Measurements from ENCODE around the gene NOB1.

Gene NOB1

GRCh38 chr16:69709456-69710084 is 45.2 kb downstream of the NOB1 start (continued):
- TF ChIP-seq, protein P1, sequence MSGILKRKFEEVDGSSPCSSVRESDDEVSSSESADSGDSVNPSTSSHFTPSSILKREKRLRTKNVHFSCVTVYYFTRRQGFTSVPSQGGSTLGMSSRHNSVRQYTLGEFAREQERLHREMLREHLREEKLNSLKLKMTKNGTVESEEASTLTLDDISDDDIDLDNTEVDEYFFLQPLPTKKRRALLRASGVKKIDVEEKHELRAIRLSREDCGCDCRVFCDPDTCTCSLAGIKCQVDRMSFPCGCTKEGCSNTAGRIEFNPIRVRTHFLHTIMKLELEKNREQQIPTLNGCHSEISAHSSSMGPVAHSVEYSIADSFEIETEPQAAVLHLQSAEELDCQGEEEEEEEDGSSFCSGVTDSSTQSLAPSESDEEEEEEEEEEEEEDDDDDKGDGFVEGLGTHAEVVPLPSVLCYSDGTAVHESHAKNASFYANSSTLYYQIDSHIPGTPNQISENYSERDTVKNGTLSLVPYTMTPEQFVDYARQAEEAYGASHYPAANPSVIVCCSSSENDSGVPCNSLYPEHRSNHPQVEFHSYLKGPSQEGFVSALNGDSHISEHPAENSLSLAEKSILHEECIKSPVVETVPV (CRISPR knock-in tag; IDR thresholded peaks at IDR 0.05), result no peak
- no peak for TF ChIP-seq OSR1 (CRISPR knock-in tag; IDR thresholded peaks at IDR 0.05)
- TF ChIP-seq RARB (CRISPR knock-in tag; IDR thresholded peaks at IDR 0.05), result no peak
- TF ChIP-seq ISL1 (CRISPR knock-in tag; IDR thresholded peaks at IDR 0.05), result no peak
- TF ChIP-seq ZFP3 (CRISPR knock-in tag; IDR thresholded peaks at IDR 0.05), result no peak
- TF ChIP-seq ZNF70 (CRISPR knock-in tag; IDR thresholded peaks at IDR 0.05), result no peak

GRCh38 chr16:69707920-69708683 is 46.6 kb downstream of the NOB1 start:
- no peak for ATAC-seq
- TF ChIP-seq, protein P2, sequence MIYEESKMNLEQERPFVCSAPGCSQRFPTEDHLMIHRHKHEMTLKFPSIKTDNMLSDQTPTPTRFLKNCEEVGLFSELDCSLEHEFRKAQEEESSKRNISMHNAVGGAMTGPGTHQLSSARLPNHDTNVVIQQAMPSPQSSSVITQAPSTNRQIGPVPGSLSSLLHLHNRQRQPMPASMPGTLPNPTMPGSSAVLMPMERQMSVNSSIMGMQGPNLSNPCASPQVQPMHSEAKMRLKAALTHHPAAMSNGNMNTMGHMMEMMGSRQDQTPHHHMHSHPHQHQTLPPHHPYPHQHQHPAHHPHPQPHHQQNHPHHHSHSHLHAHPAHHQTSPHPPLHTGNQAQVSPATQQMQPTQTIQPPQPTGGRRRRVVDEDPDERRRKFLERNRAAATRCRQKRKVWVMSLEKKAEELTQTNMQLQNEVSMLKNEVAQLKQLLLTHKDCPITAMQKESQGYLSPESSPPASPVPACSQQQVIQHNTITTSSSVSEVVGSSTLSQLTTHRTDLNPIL (CRISPR knock-in tag; IDR thresholded peaks at IDR 0.05; ENCODE audit: low read depth), result no peak
- TF ChIP-seq ZFP30 (CRISPR knock-in tag; IDR thresholded peaks at IDR 0.05) (no peak), ESRRG (CRISPR knock-in tag; IDR thresholded peaks at IDR 0.05) (no peak), ZNF8 (CRISPR knock-in tag; IDR thresholded peaks at IDR 0.05) (no peak), ZNF565 (CRISPR knock-in tag; conservative IDR thresholded peaks at IDR 0.05; ENCODE audit: low read depth) (no peak), ZNF70 (CRISPR knock-in tag; IDR thresholded peaks at IDR 0.05) (no peak), TOX (CRISPR knock-in tag; IDR thresholded peaks at IDR 0.05; ENCODE audit: borderline replicate concordance) (no peak), OSR1 (CRISPR knock-in tag; IDR thresholded peaks at IDR 0.05) (no peak), ZFP3 (CRISPR knock-in tag; IDR thresholded peaks at IDR 0.05) (no peak), CSDC2 (CRISPR knock-in tag; IDR thresholded peaks at IDR 0.05) (no peak), GLIS3 (CRISPR knock-in tag; IDR thresholded peaks at IDR 0.05) (no peak)
- TF ChIP-seq, protein P1 (CRISPR knock-in tag; IDR thresholded peaks at IDR 0.05), result no peak
- TF ChIP-seq, protein P3, sequence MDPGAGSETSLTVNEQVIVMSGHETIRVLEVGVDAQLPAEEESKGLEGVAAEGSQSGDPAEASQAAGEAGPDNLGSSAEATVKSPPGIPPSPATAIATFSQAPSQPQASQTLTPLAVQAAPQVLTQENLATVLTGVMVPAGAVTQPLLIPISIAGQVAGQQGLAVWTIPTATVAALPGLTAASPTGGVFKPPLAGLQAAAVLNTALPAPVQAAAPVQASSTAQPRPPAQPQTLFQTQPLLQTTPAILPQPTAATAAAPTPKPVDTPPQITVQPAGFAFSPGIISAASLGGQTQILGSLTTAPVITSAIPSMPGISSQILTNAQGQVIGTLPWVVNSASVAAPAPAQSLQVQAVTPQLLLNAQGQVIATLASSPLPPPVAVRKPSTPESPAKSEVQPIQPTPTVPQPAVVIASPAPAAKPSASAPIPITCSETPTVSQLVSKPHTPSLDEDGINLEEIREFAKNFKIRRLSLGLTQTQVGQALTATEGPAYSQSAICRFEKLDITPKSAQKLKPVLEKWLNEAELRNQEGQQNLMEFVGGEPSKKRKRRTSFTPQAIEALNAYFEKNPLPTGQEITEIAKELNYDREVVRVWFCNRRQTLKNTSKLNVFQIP (CRISPR knock-in tag; IDR thresholded peaks at IDR 0.05; ENCODE audit: borderline replicate concordance, low read depth), result no peak
- TF ChIP-seq, protein P4, sequence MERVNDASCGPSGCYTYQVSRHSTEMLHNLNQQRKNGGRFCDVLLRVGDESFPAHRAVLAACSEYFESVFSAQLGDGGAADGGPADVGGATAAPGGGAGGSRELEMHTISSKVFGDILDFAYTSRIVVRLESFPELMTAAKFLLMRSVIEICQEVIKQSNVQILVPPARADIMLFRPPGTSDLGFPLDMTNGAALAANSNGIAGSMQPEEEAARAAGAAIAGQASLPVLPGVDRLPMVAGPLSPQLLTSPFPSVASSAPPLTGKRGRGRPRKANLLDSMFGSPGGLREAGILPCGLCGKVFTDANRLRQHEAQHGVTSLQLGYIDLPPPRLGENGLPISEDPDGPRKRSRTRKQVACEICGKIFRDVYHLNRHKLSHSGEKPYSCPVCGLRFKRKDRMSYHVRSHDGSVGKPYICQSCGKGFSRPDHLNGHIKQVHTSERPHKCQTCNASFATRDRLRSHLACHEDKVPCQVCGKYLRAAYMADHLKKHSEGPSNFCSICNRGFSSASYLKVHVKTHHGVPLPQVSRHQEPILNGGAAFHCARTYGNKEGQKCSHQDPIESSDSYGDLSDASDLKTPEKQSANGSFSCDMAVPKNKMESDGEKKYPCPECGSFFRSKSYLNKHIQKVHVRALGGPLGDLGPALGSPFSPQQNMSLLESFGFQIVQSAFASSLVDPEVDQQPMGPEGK (CRISPR knock-in tag; IDR thresholded peaks at IDR 0.05; ENCODE audit: borderline replicate concordance), result no peak

DNA sequence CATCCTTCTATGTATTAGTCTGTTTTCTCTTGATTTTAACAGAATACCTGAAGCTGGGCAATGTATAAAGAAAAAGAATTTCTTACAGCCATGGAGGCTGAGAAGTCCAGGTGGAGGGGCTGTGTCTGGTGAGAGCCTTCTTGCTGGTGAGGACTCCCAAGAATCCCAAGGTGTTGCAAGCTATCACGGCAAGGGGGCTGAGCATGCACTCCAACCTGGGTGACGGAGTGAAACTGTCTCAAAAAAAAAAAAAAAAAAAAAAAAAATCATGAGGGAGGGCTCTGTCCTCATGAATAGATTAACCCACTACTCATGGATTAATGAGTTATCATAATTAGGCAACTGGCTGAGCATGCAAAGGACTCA is 47.8 kb downstream of the NOB1 start:
- no peak for ATAC-seq
- TF ChIP-seq, protein P1 (CRISPR knock-in tag; IDR thresholded peaks at IDR 0.05), result no peak
- TF ChIP-seq BACH2 (CRISPR knock-in tag; IDR thresholded peaks at IDR 0.05; ENCODE audit: borderline replicate concordance) (no peak), SNAI2 (CRISPR knock-in tag; IDR thresholded peaks at IDR 0.05) (no peak), TSHZ2 (CRISPR knock-in tag; IDR thresholded peaks at IDR 0.05) (no peak), GLIS3 (CRISPR knock-in tag; IDR thresholded peaks at IDR 0.05) (no peak), ZFP30 (CRISPR knock-in tag; IDR thresholded peaks at IDR 0.05) (no peak), ISL1 (CRISPR knock-in tag; IDR thresholded peaks at IDR 0.05) (no peak), TCF4 (CRISPR knock-in tag; IDR thresholded peaks at IDR 0.05; ENCODE audit: borderline replicate concordance) (no peak), CSDC2 (CRISPR knock-in tag; IDR thresholded peaks at IDR 0.05) (no peak), ZC3H10 (CRISPR knock-in tag; IDR thresholded peaks at IDR 0.05) (no peak), ESRRG (CRISPR knock-in tag; IDR thresholded peaks at IDR 0.05) (no peak), OSR1 (CRISPR knock-in tag; IDR thresholded peaks at IDR 0.05) (no peak)
- TF ChIP-seq, protein P3 (CRISPR knock-in tag; IDR thresholded peaks at IDR 0.05; ENCODE audit: borderline replicate concordance, low read depth), result no peak

Data from SK-N-SH treated with all-trans-retinoic acid at 6 μM for 48 hours (cell line).